Activated CD8-positive, alpha-beta T cell treated with anti-CD3 and anti-CD28 coated beads, Interleukin-2, amount 10 ng/mL, durations not matched to agents 7 days and 5 days (primary cell): Measurements from ENCODE around the gene SH3YL1. TPM values are rescaled to one million over a fixed set of nuclear protein-coding genes. Genes with fewer than 3 reads are reported as not detected.

Source experiments
- ATAC-seq: fragments of 150-1000 bp; cut with Tn5 transposase; one replicate; pipeline ENCODE4 v1.10.0; 2021; ENCODE audit warnings: moderate library complexity
- CTCF ChIA-PET: fragments of 350-600 bp; sonication (Branson Sonifier 250); formaldehyde crosslinking; loops from one replicate; lab custom pipeline; 2021; ENCODE audit warnings: antibody characterized with exemption; lab: Charles Lee
- POLR2A ChIA-PET: fragments of 350-600 bp; sonication (Branson Sonifier 250); formaldehyde crosslinking; loops from one replicate; lab custom pipeline; 2021; ENCODE audit warnings: antibody characterized with exemption; lab: Charles Lee
- DNase-seq: peaks from one replicate; pipeline ENCODE4 v3.0.0-alpha.2; 2020
- H3K27ac Mint-ChIP-seq: one replicate; pipeline ENCODE4 v1.8.0; 2021; ENCODE audit warnings: mild to moderate bottlenecking, mixed read lengths
- H3K27me3 Mint-ChIP-seq: one replicate; pipeline ENCODE4 v1.8.0; 2021; ENCODE audit warnings: low read depth, mixed read lengths
- H3K36me3 Mint-ChIP-seq: one replicate; pipeline ENCODE4 v1.8.0; 2021; ENCODE audit warnings: low read depth, mixed read lengths
- H3K4me1 Mint-ChIP-seq: one replicate; pipeline ENCODE4 v1.8.0; 2021; ENCODE audit warnings: low read depth, mixed read lengths
- H3K4me3 Mint-ChIP-seq: one replicate; pipeline ENCODE4 v1.8.0; 2021; ENCODE audit warnings: mild to moderate bottlenecking, mixed read lengths
- H3K9me3 Mint-ChIP-seq: one replicate; pipeline ENCODE4 v1.8.0; 2022; ENCODE audit warnings: mixed read lengths; ENCODE audit not compliant: insufficient read depth
- total RNA-seq, 2 experiments: library from RNA; stranded (reverse); gene quantifications; one replicate each; pipeline ENCODE4 v1.2.3, GENCODE V29; 2021

Gene SH3YL1
- total RNA-seq, 2 experiments from 2014 or later = 10.9 to 13.2 TPM

DNA sequence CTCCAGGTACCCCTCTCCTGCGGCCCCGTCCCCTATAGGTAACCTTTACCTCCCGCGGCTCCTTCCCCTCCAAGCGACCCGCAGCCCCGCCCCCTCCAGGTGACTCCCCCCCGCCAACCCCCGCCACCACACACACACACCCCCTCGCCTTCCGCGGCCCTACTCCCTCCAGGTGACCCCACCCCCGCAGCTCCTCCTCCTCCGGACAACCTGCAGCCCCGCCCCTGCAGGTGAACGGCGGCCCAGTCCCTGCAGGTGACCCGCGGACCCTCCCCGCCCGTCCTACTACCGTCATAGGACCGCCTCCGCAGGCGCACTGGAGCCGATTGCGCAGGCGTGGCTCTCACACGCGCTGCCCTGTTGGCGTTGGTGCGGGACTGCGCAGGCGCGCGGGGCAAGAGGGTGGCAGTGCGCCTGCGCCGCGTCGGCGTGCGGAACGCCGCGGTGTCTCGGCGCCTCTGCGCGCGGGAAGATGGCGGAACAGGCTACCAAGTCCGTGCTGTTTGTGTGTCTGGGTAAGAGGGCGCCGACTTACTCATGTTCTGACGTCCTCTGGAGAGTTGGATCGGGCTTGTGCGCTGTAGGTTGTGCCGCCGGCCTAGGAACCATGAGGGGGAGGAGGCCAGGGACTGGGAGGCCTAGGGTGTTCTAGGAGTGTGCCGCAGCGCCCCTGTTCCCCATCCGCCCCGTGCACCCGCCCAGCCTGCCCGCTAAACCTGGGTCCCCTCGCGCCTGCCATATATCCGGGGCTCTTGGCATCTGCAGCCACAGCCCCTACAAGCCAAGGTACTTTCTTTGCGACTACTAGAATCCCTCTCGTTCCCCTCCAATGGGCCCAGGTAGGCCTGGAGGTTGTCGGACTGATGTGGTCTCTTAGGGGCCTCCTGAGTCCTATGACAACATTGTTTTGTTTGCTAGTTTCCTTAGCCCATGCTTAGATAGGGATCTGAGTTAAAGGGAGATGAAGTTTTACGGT, 949 bp upstream of the SH3YL1 start, which contains the start of gene ACP1:
ACP1 (plus strand) TSS at position 455 of the 976 bp plus-strand sequence; CDS start at position 473, 18 bp downstream.
- CTCF ChIA-PET = interaction anchor here (0.9 to 2.1 kb wide), 2 partner anchors 9 to 53 kb away, joined by 3 to 4 read pairs; no protein-coding TSS in a partner anchor
- ATAC-seq = peak; percentile 90

DNA sequence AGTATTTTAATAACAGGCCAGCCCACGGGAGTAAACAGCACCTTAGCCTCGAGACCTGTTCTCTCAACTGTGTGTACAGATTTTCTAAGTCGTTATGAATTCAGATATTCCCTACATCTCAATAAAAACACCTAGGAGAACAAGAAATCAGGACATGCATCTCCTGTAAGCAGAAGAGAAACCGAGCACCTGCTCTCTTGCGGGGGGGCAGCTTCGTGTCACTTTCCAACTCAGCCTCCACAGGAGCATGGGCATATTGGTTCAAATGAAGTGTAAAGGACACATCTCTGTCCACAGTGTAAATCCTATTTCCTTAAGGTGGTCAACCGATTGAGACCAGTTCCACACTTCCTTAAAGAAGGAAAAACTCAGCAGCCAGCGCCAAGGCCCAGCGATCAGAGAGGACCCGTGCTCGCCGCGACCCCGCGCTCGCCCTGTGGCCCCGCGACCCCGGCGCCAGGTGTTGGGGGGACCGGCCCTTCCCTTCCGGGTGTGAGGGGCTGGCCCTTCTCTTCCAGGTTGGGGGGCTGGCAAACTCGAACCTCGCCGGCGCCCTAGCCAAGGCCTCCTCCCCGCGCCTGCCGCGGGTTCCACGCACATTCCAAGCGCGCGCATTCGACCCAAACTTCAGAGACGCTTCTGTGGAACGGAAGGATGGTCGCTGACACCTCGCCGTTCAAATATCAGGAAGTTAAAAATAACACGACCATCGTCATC, 652 bp downstream of the SH3YL1 start:
- H3K27ac Mint-ChIP-seq = no peak overlapping the region
- ChIA-PET CTCF (interaction anchor here (2.1 to 3.1 kb wide), 2 partner anchors 11 to 16 kb away, joined by 4 to 13 read pairs; no protein-coding TSS in a partner anchor), POLR2A (interaction anchor here (1.1 kb wide), 1 partner anchor 50 kb away, joined by 3 read pairs; no protein-coding TSS in a partner anchor)
- H3K27me3 Mint-ChIP-seq = no peaks in the 10 kb centered on the region
- DNase-seq (no peak), ATAC-seq (no peak)
- H3K4me3 Mint-ChIP-seq = peak overlapping the region; percentile 92
- H3K4me1 Mint-ChIP-seq = peaks cover 28% of the 10 kb centered on the region
- peaks cover 6% of the 10 kb centered on the region for H3K9me3 Mint-ChIP-seq
- peaks cover 21% of the 10 kb centered on the region for H3K36me3 Mint-ChIP-seq

More for the DNA sequence above, 949 bp upstream of the SH3YL1 start, which contains the start of gene ACP1:
- Mint-ChIP-seq H3K36me3 (peaks cover 13% of the 10 kb centered on the region), H3K9me3 (no peaks in the 10 kb centered on the region), H3K27ac (peak within 1 kb of the TSS; percentile 95), H3K27me3 (no peaks in the 10 kb centered on the region), H3K4me1 (peaks cover 40% of the 10 kb centered on the region), H3K4me3 (peak within 1 kb of the TSS; percentile 92)
- POLR2A ChIA-PET = interaction anchor here (1.1 to 1.2 kb wide), 2 partner anchors 51 to 408 kb away, joined by 3 read pairs; no protein-coding TSS in a partner anchor
- DNase-seq = peak; percentile 96

DNA sequence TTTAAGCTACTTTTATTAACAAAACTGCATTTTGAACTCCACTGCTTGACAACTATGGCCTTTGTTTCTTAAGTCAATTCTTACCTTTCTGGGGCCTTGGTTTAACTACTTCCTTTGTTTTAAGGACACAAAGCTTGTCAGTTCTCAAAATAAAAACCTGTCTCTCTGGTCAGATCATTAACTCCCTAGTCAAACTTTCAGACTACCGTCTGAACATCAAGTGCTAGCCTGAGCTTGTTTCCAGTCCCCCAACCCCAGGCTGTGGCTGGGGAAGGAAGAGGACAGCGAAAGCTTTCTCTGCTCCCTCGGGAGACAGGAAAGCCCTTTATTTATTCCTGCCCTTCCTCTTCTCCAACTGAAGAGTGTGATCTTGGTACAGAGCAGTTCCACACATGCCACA, 1.7 kb downstream of the SH3YL1 start:
- ATAC-seq (no peak), DNase-seq (no peak)
- H3K9me3 Mint-ChIP-seq = peaks cover 16% of the 10 kb centered on the region
- H3K36me3 Mint-ChIP-seq = peaks cover 19% of the 10 kb centered on the region
- H3K27me3 Mint-ChIP-seq = no peaks in the 10 kb centered on the region
- H3K4me3 Mint-ChIP-seq = no peak overlapping the region
- peaks cover 20% of the 10 kb centered on the region for H3K4me1 Mint-ChIP-seq
- ChIA-PET POLR2A (no interaction called here), CTCF (interaction anchor here (1.0 to 3.1 kb wide), 4 partner anchors 8 to 48 kb away, joined by 3 to 13 read pairs (median 3); no protein-coding TSS in a partner anchor)
- no peak overlapping the region for H3K27ac Mint-ChIP-seq

DNA sequence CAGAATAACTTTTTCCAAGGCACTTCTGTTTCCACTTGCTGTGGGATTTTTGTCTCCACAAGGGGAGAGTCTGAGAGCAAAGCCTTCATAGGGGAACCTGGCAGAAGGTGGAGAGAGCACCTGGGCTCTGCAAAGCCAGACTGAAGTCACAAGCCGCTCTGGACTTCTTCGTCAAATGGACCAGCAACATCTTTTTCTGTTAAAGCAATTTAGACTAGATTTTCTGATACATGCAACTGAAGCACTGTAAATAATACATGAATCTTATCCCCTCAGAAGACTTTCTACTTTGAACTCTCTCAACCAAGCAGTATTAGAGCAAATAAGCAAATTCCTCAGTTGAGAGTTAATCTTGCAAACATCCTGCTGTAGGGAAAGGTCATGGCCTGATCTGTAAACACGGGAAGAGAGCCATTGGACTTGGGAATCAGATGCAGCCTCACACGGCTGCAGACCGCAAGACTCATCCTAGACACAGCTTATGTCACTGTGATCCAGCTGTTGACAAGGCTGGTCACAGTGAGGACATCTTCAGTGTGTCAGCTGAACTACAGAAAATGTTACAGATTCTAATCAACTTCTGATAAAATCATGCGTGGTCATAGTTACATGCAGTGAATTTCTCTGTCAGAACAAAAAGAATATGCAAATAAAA, 3.2 kb downstream of the SH3YL1 start:
- H3K36me3 Mint-ChIP-seq = peaks cover 14% of the 10 kb centered on the region
- ATAC-seq (no peak), DNase-seq (no peak)
- no peak overlapping the region for H3K27ac Mint-ChIP-seq
- ChIA-PET CTCF (interaction anchor here (1.2 to 3.1 kb wide), 3 partner anchors 10 to 14 kb away, joined by 3 to 13 read pairs (median 3); no protein-coding TSS in a partner anchor), POLR2A (no interaction called here)
- H3K27me3 Mint-ChIP-seq = no peaks in the 10 kb centered on the region
- H3K4me3 Mint-ChIP-seq = no peak overlapping the region
- peaks cover 7% of the 10 kb centered on the region for H3K4me1 Mint-ChIP-seq
- H3K9me3 Mint-ChIP-seq = peaks cover 16% of the 10 kb centered on the region

DNA sequence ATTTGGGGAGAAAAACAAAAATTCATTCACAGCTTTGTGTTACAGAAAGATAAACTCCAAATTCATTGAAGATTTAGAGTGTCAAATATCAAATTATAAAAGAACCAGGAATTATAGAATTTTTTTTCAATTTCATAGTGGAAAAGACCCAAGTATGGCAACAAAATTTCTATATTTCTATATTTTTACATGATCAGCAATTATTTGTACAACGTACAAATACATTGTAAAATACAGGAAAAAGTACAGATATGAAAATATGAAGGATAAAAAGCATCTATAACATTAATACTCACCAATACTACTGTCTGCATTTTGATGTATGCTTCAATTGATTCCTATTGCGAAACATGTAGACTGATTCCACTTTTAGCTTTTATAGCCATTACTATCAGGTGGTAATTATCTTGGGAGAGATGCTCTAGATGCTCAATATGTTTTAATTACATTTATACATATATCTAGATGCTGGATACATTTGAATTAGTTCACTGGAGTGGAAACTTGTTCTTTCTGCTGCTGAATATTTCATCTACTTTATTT, 4.0 kb downstream of the SH3YL1 start:
- peaks cover 16% of the 10 kb centered on the region for H3K9me3 Mint-ChIP-seq
- peaks cover 5% of the 10 kb centered on the region for H3K4me1 Mint-ChIP-seq
- no peak for DNase-seq
- no peak overlapping the region for H3K27ac Mint-ChIP-seq
- CTCF ChIA-PET = interaction anchor here (3.1 kb wide), 1 partner anchor 13 kb away, joined by 13 read pairs; no protein-coding TSS in a partner anchor
- H3K27me3 Mint-ChIP-seq = no peaks in the 10 kb centered on the region
- no peak for ATAC-seq
- POLR2A ChIA-PET = no interaction called here
- H3K36me3 Mint-ChIP-seq = peaks cover 13% of the 10 kb centered on the region
- H3K4me3 Mint-ChIP-seq = no peak overlapping the region

DNA sequence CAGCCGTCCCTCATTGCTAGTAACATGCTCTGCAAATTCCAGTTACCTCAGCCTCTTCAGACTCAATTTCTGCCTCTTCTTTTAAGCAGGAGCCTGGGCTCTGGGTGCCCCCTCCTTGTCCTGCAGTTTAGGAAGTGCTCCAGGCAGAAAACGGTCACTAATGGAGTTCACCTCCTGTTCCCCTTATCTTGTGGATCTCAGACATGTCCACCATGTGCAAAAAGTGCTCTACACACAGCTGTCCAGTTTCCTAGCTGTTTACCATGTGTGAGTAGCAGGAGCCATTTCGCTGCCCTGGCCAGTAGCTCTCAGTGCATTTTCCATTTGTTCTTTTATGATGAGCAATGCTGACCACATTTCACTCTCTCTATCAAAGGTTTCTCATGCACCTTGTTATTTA, 4.9 kb downstream of the SH3YL1 start:
- POLR2A ChIA-PET = no interaction called here
- H3K27me3 Mint-ChIP-seq = no peaks in the 10 kb centered on the region
- DNase-seq = no peak
- ATAC-seq = no peak
- H3K36me3 Mint-ChIP-seq = peaks cover 13% of the 10 kb centered on the region
- H3K4me1 Mint-ChIP-seq = peaks cover 5% of the 10 kb centered on the region
- H3K27ac Mint-ChIP-seq = no peak overlapping the region
- CTCF ChIA-PET = interaction anchor here (4.4 kb wide), 1 partner anchor 12 kb away, joined by 25 read pairs; no protein-coding TSS in a partner anchor
- H3K9me3 Mint-ChIP-seq = peaks cover 16% of the 10 kb centered on the region
- H3K4me3 Mint-ChIP-seq = no peak overlapping the region

DNA sequence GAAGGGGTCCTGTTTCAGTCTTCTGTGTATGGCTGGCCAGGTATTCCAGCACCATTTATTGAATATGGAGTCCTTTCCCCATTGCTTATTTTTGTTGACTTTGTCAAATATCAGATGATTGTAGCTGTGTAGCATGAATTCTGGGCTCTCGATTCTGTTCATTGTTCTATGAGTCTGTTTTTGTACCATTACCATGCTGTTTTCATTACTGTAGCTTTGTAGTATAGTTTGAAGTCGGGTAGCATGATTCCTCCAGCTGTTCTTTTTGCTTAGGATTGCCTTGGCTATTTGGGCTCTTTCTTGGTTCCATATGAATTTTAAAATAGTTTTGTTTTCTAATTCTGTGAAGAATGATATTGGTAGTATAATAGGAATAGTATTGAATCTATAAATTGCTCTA, 6.0 kb downstream of the SH3YL1 start:
- DNase-seq (no peak), ATAC-seq (no peak)
- H3K4me1 Mint-ChIP-seq = peaks cover 2% of the 10 kb centered on the region
- peaks cover 16% of the 10 kb centered on the region for H3K9me3 Mint-ChIP-seq
- H3K27me3 Mint-ChIP-seq = no peaks in the 10 kb centered on the region
- ChIA-PET CTCF (interaction anchor here (1.4 to 4.4 kb wide), 2 partner anchors 11 to 240 kb away, joined by 3 to 25 read pairs; no protein-coding TSS in a partner anchor), POLR2A (no interaction called here)
- H3K36me3 Mint-ChIP-seq = peaks cover 13% of the 10 kb centered on the region
- H3K4me3 Mint-ChIP-seq = no peak overlapping the region
- H3K27ac Mint-ChIP-seq = no peak overlapping the region

DNA sequence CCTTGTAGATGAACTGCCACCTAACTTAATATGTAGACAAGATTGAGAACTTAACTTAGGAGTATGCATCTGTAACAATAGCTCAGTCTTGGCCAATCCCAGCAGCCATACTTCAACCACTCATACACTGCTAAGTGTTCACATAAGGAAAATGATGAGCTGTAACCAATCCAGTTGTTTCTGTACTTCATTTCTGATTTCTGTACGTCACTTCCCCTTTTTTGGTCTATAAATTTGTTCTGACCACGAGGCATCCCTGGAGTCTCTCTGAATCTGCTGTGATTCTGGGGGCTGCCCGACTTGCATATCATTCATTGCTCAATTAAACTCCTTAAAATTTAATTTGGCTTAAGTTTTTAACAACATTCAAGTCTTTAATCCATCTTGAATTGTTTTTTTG, 6.4 kb downstream of the SH3YL1 start:
- H3K36me3 Mint-ChIP-seq = peaks cover 13% of the 10 kb centered on the region
- POLR2A ChIA-PET = no interaction called here

DNA sequence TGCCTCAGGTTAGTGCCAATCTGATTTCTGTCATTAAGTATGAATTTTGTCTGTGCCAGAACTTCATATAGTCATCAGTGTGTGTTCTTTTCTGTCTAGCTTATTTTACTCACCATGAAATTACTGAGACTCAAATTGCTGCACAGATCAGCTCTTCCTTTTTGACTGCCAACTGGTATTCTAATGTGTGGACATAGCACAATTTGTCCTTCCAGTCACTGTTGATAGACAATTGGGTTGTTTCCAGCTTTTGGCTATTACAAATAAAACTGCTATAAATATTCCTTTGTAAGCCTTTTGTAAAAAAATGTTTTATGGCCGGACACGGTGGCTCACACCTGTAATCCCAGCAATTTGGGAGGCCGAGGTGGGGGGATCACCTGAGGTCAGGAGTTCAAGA, 7.7 kb downstream of the SH3YL1 start:
- peaks cover 16% of the 10 kb centered on the region for H3K9me3 Mint-ChIP-seq
- CTCF ChIA-PET = interaction anchor here (4.4 kb wide), 1 partner anchor 9 kb away, joined by 25 read pairs; no protein-coding TSS in a partner anchor
- DNase-seq (no peak), ATAC-seq (no peak)
- POLR2A ChIA-PET = no interaction called here
- no peak overlapping the region for H3K4me3 Mint-ChIP-seq
- H3K36me3 Mint-ChIP-seq = peaks cover 13% of the 10 kb centered on the region
- no peak overlapping the region for H3K27ac Mint-ChIP-seq
- H3K27me3 Mint-ChIP-seq = no peaks in the 10 kb centered on the region
- no peaks in the 10 kb centered on the region for H3K4me1 Mint-ChIP-seq

More for the DNA sequence above, 6.4 kb downstream of the SH3YL1 start:
- Mint-ChIP-seq H3K27ac (no peak overlapping the region), H3K9me3 (peaks cover 16% of the 10 kb centered on the region), H3K4me1 (no peaks in the 10 kb centered on the region), H3K27me3 (no peaks in the 10 kb centered on the region), H3K4me3 (no peak overlapping the region)
- CTCF ChIA-PET = interaction anchor here (1.4 to 4.4 kb wide), 2 partner anchors 11 to 240 kb away, joined by 3 to 25 read pairs; no protein-coding TSS in a partner anchor
- DNase-seq (no peak), ATAC-seq (no peak)

DNA sequence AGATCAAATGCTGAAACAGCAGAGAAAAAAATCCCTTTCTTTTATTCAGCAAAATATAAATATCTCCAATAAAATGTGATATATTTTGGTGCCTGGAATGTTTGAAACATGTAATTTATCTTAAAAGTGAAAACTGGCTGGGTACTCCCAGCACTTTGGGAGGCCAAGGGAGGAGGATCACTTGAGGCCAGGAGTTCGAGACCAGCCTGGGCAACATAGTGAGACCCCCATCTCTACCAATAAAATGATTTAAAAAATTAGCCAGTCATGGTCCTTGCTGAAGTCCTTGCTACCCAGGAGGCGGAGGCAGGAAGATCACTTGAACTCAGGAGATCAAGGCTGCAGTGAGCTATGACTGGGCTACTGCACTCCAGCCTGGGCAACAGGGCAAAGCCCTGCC, 8.6 kb downstream of the SH3YL1 start:
- Mint-ChIP-seq H3K9me3 (peaks cover 16% of the 10 kb centered on the region), H3K36me3 (peaks cover 13% of the 10 kb centered on the region), H3K4me1 (no peaks in the 10 kb centered on the region), H3K27ac (no peak overlapping the region), H3K27me3 (no peaks in the 10 kb centered on the region), H3K4me3 (no peak overlapping the region)
- no peak for ATAC-seq
- ChIA-PET POLR2A (no interaction called here), CTCF (interaction anchor here (1.3 to 4.4 kb wide), 2 partner anchors 9 to 381 kb away, joined by 3 to 25 read pairs; no protein-coding TSS in a partner anchor)
- DNase-seq = no peak
